Heart left ventricle (tissue), 16 donors: ENCODE data around the gene COA4. TPM values are rescaled to one million over a fixed set of nuclear protein-coding genes. Genes with fewer than 3 reads are reported as not detected.

Experiments used
- ATAC-seq, 4 donors: fragments of 200-7000 bp; cut with Tn5 transposase; one replicate each; pipeline ENCODE4 v1.9.1; 2020 to 2022; ENCODE audit warnings: moderate library complexity in 4 of 4, mild to moderate bottlenecking in 3 of 4, moderate number of reproducible peaks in 1 of 4
- DNase-seq, 5 donors: peaks; one replicate each; pipeline ENCODE4 v3.0.0-alpha.2; 2020
- H3K27ac ChIP-seq, 12 donors: fragments of 200-600 bp; sonication (generic) in 4 of 12; one replicate each; pipeline versions ENCODE4 v1.5.0 to v1.8.0; 2016 to 2022; ENCODE audit warnings: mild to moderate bottlenecking in 2 of 12
- H3K27me3 ChIP-seq, 9 donors: fragments of 200-600 bp; sonication (generic) in 2 of 9; one replicate each; pipeline versions ENCODE4 v1.5.1 to v1.8.0; 2016 to 2022; ENCODE audit warnings: mild to moderate bottlenecking in 3 of 9
- H3K36me3 ChIP-seq, 9 donors: fragments of 200-600 bp; sonication (generic) in 2 of 9; one replicate each; pipeline versions ENCODE4 v1.5.0 to v1.8.0; 2018 to 2022; ENCODE audit warnings: mild to moderate bottlenecking in 2 of 9
- H3K4me1 ChIP-seq, 12 donors: fragments of 200-600 bp; sonication (generic) in 4 of 12; one replicate each; pipeline versions ENCODE4 v1.5.0 to v1.8.0; 2016 to 2022; ENCODE audit warnings: mild to moderate bottlenecking in 3 of 12
- H3K4me3 ChIP-seq, 12 donors: fragments of 200-600 bp; sonication (generic) in 4 of 12; one replicate each; pipeline versions ENCODE4 v1.5.0 to v1.8.0; 2017 to 2022; ENCODE audit warnings: mild to moderate bottlenecking in 9 of 12, moderate library complexity in 4 of 12
- H3K9me3 ChIP-seq, 12 donors: fragments of 200-600 bp; sonication (generic) in 4 of 12; one replicate each; pipeline versions ENCODE4 v1.5.0 to v1.8.0; 2016 to 2022; ENCODE audit warnings: mild to moderate bottlenecking in 1 of 12
- POLR2A ChIP-seq, 2 donors: fragments of 450-650 bp; IDR thresholded peaks; one replicate each; pipeline ENCODE4 v1.6.1; 2017; ENCODE audit warnings: antibody characterized with exemption in 2 of 2, mild to moderate bottlenecking in 2 of 2, moderate library complexity in 2 of 2
- WGBS, 4 donors: extraction: QIAGEN DNeasy Blood & Tissue Kit in 2 of 4; methylation state at CpG; one replicate each; pipeline versions ENCODE4 v1.1.5 to v1.1.7; 2013 to 2018; 5-methylcytosine and 5-hydroxymethylcytosine counted together
- intact Hi-C, 10 donors: fragments of 100-400 bp; cut with DNase I; formaldehyde crosslinking; loops; one replicate each; pipeline versions ENCODE4 v1.11.1 to v1.14.2; 2022
- polyA plus RNA-seq, 2 donors: library from polyadenylated mRNA; stranded (reverse); fragments of 200-250 nt; gene quantifications; one replicate each; pipeline ENCODE4 v1.2.3, GENCODE V29; 2013
- total RNA-seq, 9 donors: library from RNA; depleted of rRNA in 2 of 9; stranded (reverse); fragments of >200 nt in 2 of 9; fragmentation: NEBNext Ultra II Directional in 3 of 9; extraction: Animal tissue kit (Norgen Biotek cat#: 25700) in 3 of 9; gene quantifications; one replicate each; pipeline versions ENCODE4 v1.1.0 to v1.2.4, GENCODE V29; 2016 to 2023
- TF ChIP-seq, protein P1 (sequence below), 12 donors: fragments of 200-600 bp; sonication (generic) in 4 of 12; IDR thresholded peaks; one replicate each; pipeline versions ENCODE4 v1.5.0 to v1.8.0; 2018 to 2022; ENCODE audit warnings: antibody characterized with exemption in 12 of 12, mild to moderate bottlenecking in 5 of 12
- donor health status: ischemic (EF 13 %, LVEDD 7.1; RV severe dilation, severe dysfunction).
- donor health status: healthy with polysubstance abuse.
- donor health status: DM: no; HTN: yes; CAD: no.
- donor health status: DM: no; HTN: no; CAD: no.
- donor health status: ischemic (EF 25% LVEDD 6.9; RV normal size, moderate dysfunction).
- donor health status: ischemic (EF 25% LVEDD 5.7; RV mildly dilated, moderate dysfunction).
- donor health status: healthy.
- donor health status: DM: yes; HTN: yes; CAD: no.
- donor health status: ischemic (EF 35%, LVEDD 5.7; RV mildly dilated, moderate dysfunction).
- donor health status: nonischemic (EF 11% LVEDD 7.7; RV severe dilation, severe dysfunction).
- donor health status: DM: yes; HTN: yes; CAD: no.
- donor health status: PGD.
- donor health status: ischemic (EF 29% LVEDD 5.4; RV normal size, mild dysfunction).
- donor health status: nonischemic (EF 23%, LVEDD 6.1; RV moderate dilation, normal function).

Gene COA4
- total and polyA plus RNA-seq, 11 donors, result 46.0 to 136 (median 57.7) TPM

DNA sequence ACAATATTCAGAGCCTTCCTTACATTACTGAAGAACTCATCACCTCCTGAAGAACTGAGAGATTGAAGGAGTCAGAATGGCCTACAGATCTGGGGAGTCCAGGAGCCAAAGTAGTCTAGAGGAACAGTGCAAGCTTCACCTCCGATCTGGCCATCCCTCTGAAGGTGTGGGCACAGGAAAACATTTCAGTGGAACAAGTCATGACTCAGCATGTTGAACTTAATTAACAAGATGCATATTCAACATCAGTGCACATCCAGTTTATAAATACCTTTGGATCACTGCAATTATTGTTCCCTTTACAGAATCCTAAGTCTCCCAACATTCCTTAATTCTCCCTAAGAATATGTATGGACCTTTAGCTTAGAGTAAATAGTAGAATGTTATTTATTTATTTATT is 25.7 kb upstream of the COA4 start:
- TF ChIP-seq, protein P1, sequence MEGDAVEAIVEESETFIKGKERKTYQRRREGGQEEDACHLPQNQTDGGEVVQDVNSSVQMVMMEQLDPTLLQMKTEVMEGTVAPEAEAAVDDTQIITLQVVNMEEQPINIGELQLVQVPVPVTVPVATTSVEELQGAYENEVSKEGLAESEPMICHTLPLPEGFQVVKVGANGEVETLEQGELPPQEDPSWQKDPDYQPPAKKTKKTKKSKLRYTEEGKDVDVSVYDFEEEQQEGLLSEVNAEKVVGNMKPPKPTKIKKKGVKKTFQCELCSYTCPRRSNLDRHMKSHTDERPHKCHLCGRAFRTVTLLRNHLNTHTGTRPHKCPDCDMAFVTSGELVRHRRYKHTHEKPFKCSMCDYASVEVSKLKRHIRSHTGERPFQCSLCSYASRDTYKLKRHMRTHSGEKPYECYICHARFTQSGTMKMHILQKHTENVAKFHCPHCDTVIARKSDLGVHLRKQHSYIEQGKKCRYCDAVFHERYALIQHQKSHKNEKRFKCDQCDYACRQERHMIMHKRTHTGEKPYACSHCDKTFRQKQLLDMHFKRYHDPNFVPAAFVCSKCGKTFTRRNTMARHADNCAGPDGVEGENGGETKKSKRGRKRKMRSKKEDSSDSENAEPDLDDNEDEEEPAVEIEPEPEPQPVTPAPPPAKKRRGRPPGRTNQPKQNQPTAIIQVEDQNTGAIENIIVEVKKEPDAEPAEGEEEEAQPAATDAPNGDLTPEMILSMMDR (IDR thresholded peaks at IDR 0.05), result no peak
- TF ChIP-seq POLR2A (IDR thresholded peaks at IDR 0.05), result no peak
- Histone ChIP-seq H3K27me3 (no peaks in the 10 kb centered on the region), H3K4me3 (no peak overlapping the region), H3K36me3 (peaks cover 0 to 76% (median 55%) of the 10 kb centered on the region in 9 donors), H3K27ac (no peak overlapping the region), H3K9me3 (no peaks in the 10 kb centered on the region), H3K4me1 (peaks cover 0 to 5% (median 0%) of the 10 kb centered on the region in 12 donors)
- intact Hi-C loops, result no loop called here
- 75 to 100% (median 89%) methylated on average over 1 of the region's 1 CpG for WGBS, 4 donors
- ATAC-seq (no peak), DNase-seq (no peak)

DNA sequence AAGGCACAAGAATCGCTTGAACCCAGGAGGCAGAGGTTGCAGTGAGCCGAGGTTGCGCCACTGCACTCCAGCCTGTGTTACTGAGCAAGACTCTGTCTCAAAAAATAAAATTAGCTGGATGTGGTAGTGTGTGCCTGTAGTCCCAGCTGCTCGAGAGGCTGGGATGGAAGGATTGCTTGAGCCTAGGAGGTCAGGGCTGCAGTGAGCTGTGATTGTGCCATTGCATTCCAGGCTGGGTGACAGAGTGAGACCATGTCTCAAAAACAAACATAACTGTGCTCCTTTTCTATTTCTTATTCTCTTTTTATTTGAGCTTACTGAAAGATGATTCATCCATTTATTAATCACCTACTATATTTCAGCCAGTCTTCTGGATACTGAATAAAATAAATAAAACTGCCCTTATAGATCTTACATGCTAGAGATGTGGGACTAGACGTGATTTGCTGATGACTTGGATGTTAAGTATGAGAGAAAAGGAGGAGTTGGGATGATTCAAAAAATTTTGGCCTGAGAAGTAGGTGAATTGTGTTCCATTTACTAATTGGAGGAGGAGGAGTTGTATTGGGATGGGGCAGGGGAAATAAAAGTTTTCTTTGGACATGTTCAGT is 18.2 kb upstream of the COA4 start:
- TF ChIP-seq POLR2A (IDR thresholded peaks at IDR 0.05), result no peak
- TF ChIP-seq, protein P1 (IDR thresholded peaks at IDR 0.05), result no peak
- Histone ChIP-seq H3K27ac (no peak overlapping the region), H3K4me3 (no peak overlapping the region), H3K4me1 (no peaks in the 10 kb centered on the region), H3K36me3 (peaks cover 0 to 65% (median 57%) of the 10 kb centered on the region in 9 donors), H3K9me3 (no peaks in the 10 kb centered on the region), H3K27me3 (no peaks in the 10 kb centered on the region)
- intact Hi-C loops, result no loop called here
- 94 to 98% (median 98%) methylated on average over 5 of the region's 5 CpGs for WGBS, 4 donors
- ATAC-seq (no peak), DNase-seq (no peak)

DNA sequence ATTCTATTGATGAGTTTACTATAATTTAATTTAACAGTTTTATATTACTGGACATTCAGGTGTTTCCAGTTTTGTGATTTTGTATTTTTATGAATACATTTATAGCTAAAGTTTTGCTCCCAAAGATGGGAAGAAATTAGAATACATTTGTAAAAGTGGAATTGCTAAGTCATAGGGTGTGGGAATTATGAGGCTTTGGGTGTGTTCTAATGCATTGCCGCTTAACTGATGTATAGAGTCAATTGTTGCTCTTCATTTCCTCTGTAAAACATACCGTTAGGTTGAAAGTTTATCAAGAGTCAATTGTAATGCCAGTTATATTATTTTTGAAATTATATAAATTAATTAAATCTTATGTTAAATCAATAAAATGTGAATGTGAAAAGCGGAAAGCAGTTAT is 16.4 kb upstream of the COA4 start:
- Histone ChIP-seq H3K27me3 (no peaks in the 10 kb centered on the region), H3K4me3 (no peak overlapping the region), H3K4me1 (no peaks in the 10 kb centered on the region), H3K27ac (no peak overlapping the region), H3K36me3 (peaks cover 0 to 74% (median 62%) of the 10 kb centered on the region in 9 donors), H3K9me3 (no peaks in the 10 kb centered on the region)
- 75 to 98% (median 97%) methylated on average over 3 of the region's 3 CpGs for WGBS, 4 donors
- no peak for TF ChIP-seq POLR2A (IDR thresholded peaks at IDR 0.05)
- TF ChIP-seq, protein P1 (IDR thresholded peaks at IDR 0.05), result no peak
- intact Hi-C loops, result no loop called here
- DNase-seq (no peak), ATAC-seq (no peak)

DNA sequence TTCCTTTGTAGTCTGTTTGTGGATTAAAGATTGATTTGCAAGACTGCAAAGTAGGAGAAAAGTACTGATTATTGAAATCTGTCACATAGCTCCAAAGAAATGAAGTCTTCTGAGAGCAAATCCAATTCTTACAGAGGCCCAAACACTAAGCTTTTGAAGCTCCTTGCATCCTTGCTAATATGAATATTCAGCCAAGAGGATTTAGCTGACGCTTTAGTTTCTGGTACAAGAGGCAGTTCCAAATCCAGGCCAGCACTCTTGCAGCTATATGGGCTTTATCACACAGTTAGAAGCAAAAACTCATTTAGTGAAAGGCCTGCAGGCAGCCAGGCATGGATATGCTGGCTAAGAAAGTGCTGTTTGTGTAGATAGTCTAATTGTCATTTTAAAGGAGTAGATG is 12.9 kb upstream of the COA4 start:
- TF ChIP-seq, protein P1 (IDR thresholded peaks at IDR 0.05), result no peak
- TF ChIP-seq POLR2A (IDR thresholded peaks at IDR 0.05), result no peak
- 70 to 96% (median 92%) methylated on average over 1 of the region's 1 CpG for WGBS, 4 donors
- H3K4me1 ChIP-seq, result no peaks in the 10 kb centered on the region
- H3K9me3 ChIP-seq, result no peaks in the 10 kb centered on the region
- no peaks in the 10 kb centered on the region for H3K27me3 ChIP-seq
- no peak overlapping the region for H3K27ac ChIP-seq
- H3K4me3 ChIP-seq, result no peak overlapping the region
- intact Hi-C loops, result no loop called here
- no peak for DNase-seq
- no peak for ATAC-seq
- peaks cover 0 to 81% (median 60%) of the 10 kb centered on the region in 9 donors for H3K36me3 ChIP-seq
